HepG2 (cell line): ENCODE data around the gene SLC44A4. TPM values are rescaled to one million over a fixed set of nuclear protein-coding genes. Genes with fewer than 3 reads are reported as not detected.

ENCODE experiments used
- ATRX ChIP-seq: sonication (generic); formaldehyde crosslinking; IDR thresholded peaks from 2 replicates; pipeline ENCODE4 v1.4.0; 2020; ENCODE audit warnings: missing genetic modification reagents, borderline replicate concordance
- CENPT ChIP-seq: sonication (generic); formaldehyde crosslinking; IDR thresholded peaks from 2 replicates; pipeline ENCODE4 v1.8.0; 2022; ENCODE audit warnings: low read depth, mild to moderate bottlenecking, moderate library complexity, missing genetic modification reagents
- CHD4 ChIP-seq: fragments of 200-600 bp; sonication (generic); IDR thresholded peaks from 2 replicates; pipeline ENCODE4 v1.7.0; 2017; ENCODE audit warnings: mild to moderate bottlenecking, low read length, borderline replicate concordance
- CREM ChIP-seq, 2 experiments: sonication (generic) in 1 of 2; formaldehyde crosslinking in 1 of 2; IDR thresholded peaks; 2 replicates each; pipeline versions ENCODE4 v1.4.0 to v1.6.1; 2016 to 2020; ENCODE audit warnings: antibody characterized with exemption in 1 of 2, mild to moderate bottlenecking in 1 of 2, missing genetic modification reagents in 1 of 2
- HNRNPUL1 ChIP-seq: fragments of 200-400 bp; formaldehyde crosslinking; IDR thresholded peaks from 2 replicates; pipeline ENCODE4 v1.6.1; 2017; ENCODE audit warnings: low read depth, mild to moderate bottlenecking, low read length, moderate library complexity
- MAF1 ChIP-seq: sonication (generic); formaldehyde crosslinking; IDR thresholded peaks from 2 replicates; pipeline ENCODE4 v1.5.0; 2020; ENCODE audit warnings: missing genetic modification reagents, borderline replicate concordance
- MLX ChIP-seq: IDR thresholded peaks from 2 replicates; pipeline ENCODE4 v1.6.1; 2016
- MYNN ChIP-seq: sonication (generic); formaldehyde crosslinking; IDR thresholded peaks from 2 replicates; pipeline ENCODE4 v1.4.0; 2020; ENCODE audit warnings: mild to moderate bottlenecking, low read depth, missing genetic modification reagents
- PAX8 ChIP-seq: sonication (generic); formaldehyde crosslinking; IDR thresholded peaks from 2 replicates; pipeline ENCODE4 v1.8.0; 2022; ENCODE audit warnings: mild to moderate bottlenecking, missing genetic modification reagents, borderline replicate concordance
- RARA ChIP-seq: IDR thresholded peaks from 2 replicates; pipeline ENCODE4 v1.6.1; 2016; ENCODE audit warnings: missing genetic modification reagents, missing compliant biosample characterization
- RXRA ChIP-seq: sonication (generic); formaldehyde crosslinking; IDR thresholded peaks from 2 replicates; pipeline ENCODE4 v1.5.1; 2020; ENCODE audit warnings: missing genetic modification reagents
- SALL1 ChIP-seq: sonication (generic); formaldehyde crosslinking; IDR thresholded peaks from 2 replicates; pipeline ENCODE4 v1.8.0; 2022; ENCODE audit warnings: mild to moderate bottlenecking, missing genetic modification reagents
- SMYD3 ChIP-seq: sonication (generic); formaldehyde crosslinking; IDR thresholded peaks from 2 replicates; pipeline ENCODE4 v1.8.1; 2023; ENCODE audit warnings: mild to moderate bottlenecking, missing genetic modification reagents
- TFAP4 ChIP-seq: sonication (generic); IDR thresholded peaks from 2 replicates; pipeline ENCODE4 v1.6.1; 2016; ENCODE audit warnings: low read depth, borderline replicate concordance
- TRAFD1 ChIP-seq: sonication (generic); formaldehyde crosslinking; IDR thresholded peaks from 2 replicates; pipeline ENCODE4 v1.5.1; 2020; ENCODE audit warnings: missing genetic modification reagents, mild to moderate bottlenecking, borderline replicate concordance
- U2AF2 ChIP-seq: fragments of 200-400 bp; formaldehyde crosslinking; IDR thresholded peaks from 2 replicates; pipeline ENCODE4 v1.6.1; 2017; ENCODE audit warnings: low read depth, mild to moderate bottlenecking, low read length
- ZBTB25 ChIP-seq: IDR thresholded peaks from 2 replicates; pipeline ENCODE4 v1.6.1; 2018; ENCODE audit warnings: missing genetic modification reagents
- ZBTB26 ChIP-seq: IDR thresholded peaks from 2 replicates; pipeline ENCODE4 v1.6.1; 2016; ENCODE audit warnings: missing compliant biosample characterization, missing genetic modification reagents, borderline replicate concordance
- ZNF512 ChIP-seq: sonication (generic); formaldehyde crosslinking; IDR thresholded peaks from 2 replicates; pipeline ENCODE4 v1.4.0; 2020; ENCODE audit warnings: mild to moderate bottlenecking, missing genetic modification reagents
- ZNF572 ChIP-seq: sonication (generic); formaldehyde crosslinking; IDR thresholded peaks from 2 replicates; pipeline ENCODE4 v1.5.1; 2020; ENCODE audit warnings: mild to moderate bottlenecking, missing genetic modification reagents
- ZNF740 ChIP-seq: sonication (generic); formaldehyde crosslinking; IDR thresholded peaks from 2 replicates; pipeline ENCODE4 v1.4.0; 2020; ENCODE audit warnings: missing genetic modification reagents
- ZSCAN21 ChIP-seq: sonication (generic); formaldehyde crosslinking; IDR thresholded peaks from 2 replicates; pipeline ENCODE4 v1.8.0; 2022; ENCODE audit warnings: mild to moderate bottlenecking, missing genetic modification reagents, moderate library complexity, borderline replicate concordance
- ZSCAN9 ChIP-seq: IDR thresholded peaks from 2 replicates; pipeline ENCODE4 v1.6.1; 2016; ENCODE audit warnings: borderline replicate concordance
- polyA plus RNA-seq, 8 experiments: library from polyadenylated mRNA; depleted of rRNA in 3 of 8; stranded (reverse) in 7 of 8; unstranded in 1 of 8; fragments of >200 nt; fragmentation: Illumina TruSeq in 4 of 8; extraction: Trizol in 4 of 8; gene quantifications; 2 replicates each; pipeline versions ENCODE4 v1.2.1 to v1.2.3, GENCODE V29; 2011 to 2016; ENCODE audit warnings: low read depth in 4 of 8, missing spikeins in 1 of 8, mixed read lengths in 1 of 8; ENCODE audit not compliant: insufficient read depth in 1 of 8
- total RNA-seq, 5 experiments: library from RNA; depleted of rRNA; stranded (reverse); fragments of >200 nt; fragmentation: Illumina TruSeq; extraction: Trizol; gene quantifications; 2 replicates each; pipeline ENCODE4 v1.2.3, GENCODE V29; 2016; ENCODE audit warnings: low read depth in 1 of 5

SLC44A4 gene
- total and polyA plus RNA-seq, 2 of the 13 experiments (the other 11 are each of a cell fraction or from before 2014, with no cell fraction given): 3.5 to 5.9 TPM

GRCh38 chr6:31877651-31878161 lies 1.1 kb downstream of the SLC44A4 start (continued):
- TF ChIP-seq ZNF740 (CRISPR knock-in tag) (no peak), ATRX (CRISPR knock-in tag) (no peak), CREM (IDR thresholded peaks at IDR 0.05) (no peak), CREM (CRISPR knock-in tag; IDR thresholded peaks at IDR 0.05) (no peak), TRAFD1 (CRISPR knock-in tag) (no peak), ZBTB26 (no peak), MYNN (no peak; the same call in 1 of the 2 replicates), MLX (CRISPR knock-in tag) (0 out of 2 replicates have a peak, but pooled peaks have one; percentile 49), CHD4 (no peak), ZSCAN9 (CRISPR knock-in tag) (peak; percentile 73; the same call in 1 of the 2 replicates), U2AF2 (no peak), ZNF512 (no peak), SALL1 (peak; percentile 58), RARA (CRISPR knock-in tag) (no peak), MAF1 (CRISPR knock-in tag) (no peak), ZBTB25 (no peak), ZNF572 (CRISPR knock-in tag) (no peak), SMYD3 (CRISPR knock-in tag) (no peak), CENPT (CRISPR knock-in tag) (no peak), RXRA (peak; percentile 73; the same call in 1 of the 2 replicates), TFAP4 (peak; percentile 43; the same call in 1 of the 2 replicates), ZSCAN21 (CRISPR knock-in tag) (no peak), HNRNPUL1 (no peak), PAX8 (CRISPR knock-in tag) (0 out of 2 replicates have a peak, but pooled peaks have one; percentile 46)
